ENCODE measurements around the gene CARD18.

DNA sequence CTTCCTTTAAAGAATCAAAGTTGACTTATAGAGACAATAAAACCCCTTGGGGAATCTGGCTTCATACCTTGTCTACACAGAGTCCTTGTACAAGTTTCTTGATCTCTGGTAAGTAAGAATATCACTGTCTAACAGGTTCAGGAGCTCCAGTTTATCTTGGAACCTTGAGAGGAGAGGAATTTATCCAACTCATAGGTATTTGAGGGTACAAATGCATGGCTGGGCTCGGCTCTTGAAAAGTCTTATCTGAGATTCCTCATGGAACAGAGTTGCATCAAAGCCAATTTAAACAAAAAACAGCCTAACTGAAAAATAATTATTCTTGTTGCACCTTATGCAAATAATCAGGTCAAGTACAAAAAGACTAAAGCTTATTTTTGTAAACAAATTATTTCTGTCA, 33.4 kb downstream of the CARD18 start:
- TF ChIP-seq POLR2A (IDR thresholded peaks at IDR 0.05) = no peak
- TF ChIP-seq, protein P1, sequence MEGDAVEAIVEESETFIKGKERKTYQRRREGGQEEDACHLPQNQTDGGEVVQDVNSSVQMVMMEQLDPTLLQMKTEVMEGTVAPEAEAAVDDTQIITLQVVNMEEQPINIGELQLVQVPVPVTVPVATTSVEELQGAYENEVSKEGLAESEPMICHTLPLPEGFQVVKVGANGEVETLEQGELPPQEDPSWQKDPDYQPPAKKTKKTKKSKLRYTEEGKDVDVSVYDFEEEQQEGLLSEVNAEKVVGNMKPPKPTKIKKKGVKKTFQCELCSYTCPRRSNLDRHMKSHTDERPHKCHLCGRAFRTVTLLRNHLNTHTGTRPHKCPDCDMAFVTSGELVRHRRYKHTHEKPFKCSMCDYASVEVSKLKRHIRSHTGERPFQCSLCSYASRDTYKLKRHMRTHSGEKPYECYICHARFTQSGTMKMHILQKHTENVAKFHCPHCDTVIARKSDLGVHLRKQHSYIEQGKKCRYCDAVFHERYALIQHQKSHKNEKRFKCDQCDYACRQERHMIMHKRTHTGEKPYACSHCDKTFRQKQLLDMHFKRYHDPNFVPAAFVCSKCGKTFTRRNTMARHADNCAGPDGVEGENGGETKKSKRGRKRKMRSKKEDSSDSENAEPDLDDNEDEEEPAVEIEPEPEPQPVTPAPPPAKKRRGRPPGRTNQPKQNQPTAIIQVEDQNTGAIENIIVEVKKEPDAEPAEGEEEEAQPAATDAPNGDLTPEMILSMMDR (IDR thresholded peaks at IDR 0.05) = no peak
